NB4 (cell line): ENCODE measurements around the gene ATP1A4.

ENCODE experiments used
- CTCF ChIP-seq: IDR thresholded peaks from one replicate; pipeline ENCODE4 v1.5.1; 2012; ENCODE audit warnings: low read depth, low read length
- MAX ChIP-seq: IDR thresholded peaks from 2 replicates; pipeline ENCODE4 v1.6.1; 2011; ENCODE audit warnings: low read depth, low read length
- POLR2A ChIP-seq: IDR thresholded peaks from 2 replicates; pipeline ENCODE4 v1.6.1; 2011; ENCODE audit warnings: mild to moderate bottlenecking; ENCODE audit not compliant: insufficient read length; ENCODE audit errors: extremely low read depth

GRCh38 chr1:160101717-160102522 lies 49.5 kb upstream of the ATP1A4 start:
- TF ChIP-seq MAX (no peak), CTCF (no peak), POLR2A (no peak)
